LNCAP (cell line): ENCODE measurements around the gene STK11IP.

Source experiments
- CTCF ChIP-seq: fragments of 450-650 bp; IDR thresholded peaks from 2 replicates; pipeline ENCODE4 v1.5.1; 2017; ENCODE audit warnings: mild to moderate bottlenecking

The STK11IP gene

GRCh38 chr2:219663116-219663762, 65.6 kb downstream of the STK11IP start:
- no peak for TF ChIP-seq CTCF

GRCh38 chr2:219664041-219664440, 66.4 kb downstream of the STK11IP start:
- no peak for TF ChIP-seq CTCF

- TF ChIP-seq CTCF, result no peak
Measured at GRCh38 chr2:219664944-219665343, 67.3 kb downstream of the STK11IP start.

GRCh38 chr2:219665926-219666325, 68.3 kb downstream of the STK11IP start:
- no peak for TF ChIP-seq CTCF
